HepG2 (cell line): ENCODE data around the gene RASA2. TPM values are rescaled to one million over a fixed set of nuclear protein-coding genes. Genes with fewer than 3 reads are reported as not detected.

Experiments used
- E2F5 ChIP-seq: sonication (generic); formaldehyde crosslinking; conservative IDR thresholded peaks from 2 replicates; pipeline ENCODE4 v1.4.0; 2020; ENCODE audit warnings: missing genetic modification reagents
- PREB ChIP-seq: sonication (generic); formaldehyde crosslinking; IDR thresholded peaks from 2 replicates; pipeline ENCODE4 v1.4.0; 2020; ENCODE audit warnings: missing genetic modification reagents
- SRSF4 ChIP-seq: fragments of 200-400 bp; formaldehyde crosslinking; IDR thresholded peaks from one replicate; pipeline ENCODE4 v1.6.1; 2018; ENCODE audit warnings: mild to moderate bottlenecking, low read depth, low read length, moderate library complexity; ENCODE audit not compliant: poor library complexity, severe bottlenecking
- polyA plus RNA-seq, 8 experiments: library from polyadenylated mRNA; depleted of rRNA in 3 of 8; stranded (reverse) in 7 of 8; unstranded in 1 of 8; fragments of >200 nt; fragmentation: Illumina TruSeq in 4 of 8; extraction: Trizol in 4 of 8; gene quantifications; 2 replicates each; pipeline versions ENCODE4 v1.2.1 to v1.2.3, GENCODE V29; 2011 to 2016; ENCODE audit warnings: low read depth in 4 of 8, missing spikeins in 1 of 8, mixed read lengths in 1 of 8; ENCODE audit not compliant: insufficient read depth in 1 of 8
- total RNA-seq, 5 experiments: library from RNA; depleted of rRNA; stranded (reverse); fragments of >200 nt; fragmentation: Illumina TruSeq; extraction: Trizol; gene quantifications; 2 replicates each; pipeline ENCODE4 v1.2.3, GENCODE V29; 2016; ENCODE audit warnings: low read depth in 1 of 5
- TF ChIP-seq, protein P1 (sequence below), 2 experiments: sonication (generic) in 1 of 2; formaldehyde crosslinking in 1 of 2; IDR thresholded peaks; 2 replicates each; pipeline versions ENCODE4 v1.6.1 to v1.9.0; 2014 to 2022; ENCODE audit warnings: antibody characterized with exemption in 1 of 2, borderline replicate concordance in 1 of 2, inconsistent platforms in 1 of 2, low read depth in 1 of 2, missing genetic modification reagents in 1 of 2

The RASA2 gene
- total and polyA plus RNA-seq, 2 of the 13 experiments (the other 11 are each of a cell fraction or from before 2014, with no cell fraction given): 5.4 to 8.5 TPM

DNA sequence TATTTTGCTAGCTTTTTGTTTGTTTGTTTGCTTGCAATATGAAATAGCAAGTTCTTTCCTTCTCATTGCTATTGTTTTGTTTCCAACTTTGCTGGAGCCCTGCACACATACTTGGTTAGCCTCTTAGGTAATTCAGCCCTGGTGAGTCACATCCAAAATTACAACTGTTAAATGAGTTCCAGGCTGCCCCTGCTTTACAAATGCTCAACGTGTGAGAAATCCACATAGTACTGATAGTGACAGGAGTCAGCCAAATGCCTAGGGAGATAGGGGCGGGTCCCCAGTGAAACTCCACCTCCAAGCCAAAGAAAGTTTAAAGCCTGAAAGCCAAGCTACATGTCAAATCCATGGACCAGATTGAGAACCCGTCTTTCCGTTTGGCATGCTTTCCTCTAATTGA, 169.9 kb downstream of the RASA2 start (continued):
- TF ChIP-seq, protein P1, sequence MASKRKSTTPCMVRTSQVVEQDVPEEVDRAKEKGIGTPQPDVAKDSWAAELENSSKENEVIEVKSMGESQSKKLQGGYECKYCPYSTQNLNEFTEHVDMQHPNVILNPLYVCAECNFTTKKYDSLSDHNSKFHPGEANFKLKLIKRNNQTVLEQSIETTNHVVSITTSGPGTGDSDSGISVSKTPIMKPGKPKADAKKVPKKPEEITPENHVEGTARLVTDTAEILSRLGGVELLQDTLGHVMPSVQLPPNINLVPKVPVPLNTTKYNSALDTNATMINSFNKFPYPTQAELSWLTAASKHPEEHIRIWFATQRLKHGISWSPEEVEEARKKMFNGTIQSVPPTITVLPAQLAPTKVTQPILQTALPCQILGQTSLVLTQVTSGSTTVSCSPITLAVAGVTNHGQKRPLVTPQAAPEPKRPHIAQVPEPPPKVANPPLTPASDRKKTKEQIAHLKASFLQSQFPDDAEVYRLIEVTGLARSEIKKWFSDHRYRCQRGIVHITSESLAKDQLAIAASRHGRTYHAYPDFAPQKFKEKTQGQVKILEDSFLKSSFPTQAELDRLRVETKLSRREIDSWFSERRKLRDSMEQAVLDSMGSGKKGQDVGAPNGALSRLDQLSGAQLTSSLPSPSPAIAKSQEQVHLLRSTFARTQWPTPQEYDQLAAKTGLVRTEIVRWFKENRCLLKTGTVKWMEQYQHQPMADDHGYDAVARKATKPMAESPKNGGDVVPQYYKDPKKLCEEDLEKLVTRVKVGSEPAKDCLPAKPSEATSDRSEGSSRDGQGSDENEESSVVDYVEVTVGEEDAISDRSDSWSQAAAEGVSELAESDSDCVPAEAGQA (IDR thresholded peaks at IDR 0.05; ENCODE audit: low read depth): no peak
- TF ChIP-seq, protein P1 (CRISPR knock-in tag; IDR thresholded peaks at IDR 0.05; ENCODE audit: borderline replicate concordance): no peak
- TF ChIP-seq SRSF4: no peak
- TF ChIP-seq PREB: no peak
- TF ChIP-seq E2F5 (CRISPR knock-in tag): no peak
